CD14-positive monocyte (primary cell): ENCODE measurements around the gene TADA2A. TPM values are rescaled to one million over a fixed set of nuclear protein-coding genes. Genes with fewer than 3 reads are reported as not detected.

Experiments
- DNase-seq, 3 donors: peaks; one replicate each; pipeline ENCODE4 v3.0.0-alpha.2; 2011 to 2022
- H2AFZ ChIP-seq: 2 replicates; pipeline ENCODE4 v1.6.0; 2012; ENCODE audit warnings: mild to moderate bottlenecking, low read depth, low read length, inconsistent platforms; ENCODE audit not compliant: insufficient read depth, poor library complexity, severe bottlenecking
- H3K27ac ChIP-seq, 2 donors: 1 replicate in 1 of 2; 2 replicates in 1 of 2; pipeline ENCODE4 v1.5.1; 2012 to 2013; ENCODE audit warnings: low read length in 2 of 2, control low read depth in 1 of 2, inconsistent platforms in 1 of 2, low read depth in 1 of 2, mild to moderate bottlenecking in 1 of 2
- H3K27me3 ChIP-seq, 2 donors: one replicate each; pipeline versions ENCODE4 v1.6.0 to v1.6.1; 2011 to 2013; ENCODE audit warnings: low read length in 2 of 2; ENCODE audit not compliant: control insufficient read depth in 2 of 2, insufficient read depth in 2 of 2
- H3K36me3 ChIP-seq, 2 donors: replicated peaks in 1 of 2; 1 replicate in 1 of 2; 2 replicates in 1 of 2; pipeline versions ENCODE4 v1.5.1 to v1.6.1; 2012 to 2013; ENCODE audit warnings: low read length in 2 of 2, control low read depth in 1 of 2, inconsistent platforms in 1 of 2, mild to moderate bottlenecking in 1 of 2; ENCODE audit not compliant: insufficient read depth in 2 of 2, control insufficient read depth in 1 of 2
- H3K4me1 ChIP-seq, 2 donors: 1 replicate in 1 of 2; 2 replicates in 1 of 2; pipeline versions ENCODE4 v1.5.1 to v1.6.1; 2012 to 2013; ENCODE audit warnings: low read length in 2 of 2, control low read depth in 1 of 2, inconsistent platforms in 1 of 2, mild to moderate bottlenecking in 1 of 2, moderate library complexity in 1 of 2; ENCODE audit not compliant: insufficient read depth in 2 of 2, control insufficient read depth in 1 of 2
- H3K4me2 ChIP-seq: replicated peaks from 2 replicates; pipeline ENCODE3; 2012; ENCODE audit warnings: low read length, moderate library complexity, mild to moderate bottlenecking; ENCODE audit not compliant: poor library complexity, severe bottlenecking; ENCODE audit errors: extremely low read depth
- H3K4me3 ChIP-seq, 3 experiments: fragments of 200-600 bp in 1 of 3; sonication (generic) in 1 of 3; replicated peaks in 1 of 3; 1 replicate in 2 of 3; 2 replicates in 1 of 3; pipeline ENCODE4 v1.5.1; 2011 to 2013; ENCODE audit warnings: low read length in 3 of 3, mild to moderate bottlenecking in 3 of 3, control low read depth in 2 of 3, low read depth in 2 of 3, inconsistent platforms in 1 of 3, moderate library complexity in 1 of 3
- H3K79me2 ChIP-seq: 2 replicates; pipeline ENCODE4 v1.6.0; 2012; ENCODE audit warnings: mild to moderate bottlenecking, control low read depth, inconsistent platforms, low read length, moderate library complexity; ENCODE audit not compliant: insufficient read depth
- H3K9ac ChIP-seq: 2 replicates; pipeline ENCODE4 v1.6.0; 2017; ENCODE audit warnings: low read length, mild to moderate bottlenecking; ENCODE audit not compliant: insufficient read depth, poor library complexity, severe bottlenecking
- H3K9me3 ChIP-seq, 2 donors: replicated peaks in 1 of 2; 1 replicate in 1 of 2; 2 replicates in 1 of 2; pipeline versions ENCODE4 v1.5.1 to v1.6.1; 2012 to 2013; ENCODE audit warnings: low read length in 2 of 2, control low read depth in 1 of 2; ENCODE audit not compliant: control insufficient read depth in 1 of 2, insufficient read depth in 1 of 2
- H4K20me1 ChIP-seq: 2 replicates; pipeline ENCODE4 v1.6.0; 2012; ENCODE audit warnings: mild to moderate bottlenecking, low read length, control low read depth, moderate library complexity; ENCODE audit not compliant: insufficient read depth
- H3K27ac Mint-ChIP-seq, 7 donors: one replicate each; pipeline ENCODE4 v1.8.0; 2020; ENCODE audit warnings: mild to moderate bottlenecking in 7 of 7, mixed read lengths in 7 of 7, moderate library complexity in 6 of 7, inconsistent platforms in 2 of 7
- H3K27me3 Mint-ChIP-seq, 3 donors: one replicate each; pipeline ENCODE4 v1.8.0; 2021 to 2022; ENCODE audit warnings: low read depth in 3 of 3, mild to moderate bottlenecking in 3 of 3, mixed read lengths in 3 of 3, moderate library complexity in 3 of 3, inconsistent platforms in 1 of 3
- H3K36me3 Mint-ChIP-seq, 2 donors: one replicate each; pipeline ENCODE4 v1.8.0; 2020; ENCODE audit warnings: mixed read lengths in 2 of 2, inconsistent platforms in 1 of 2, mild to moderate bottlenecking in 1 of 2
- H3K4me1 Mint-ChIP-seq: one replicate; pipeline ENCODE4 v1.8.0; 2020; ENCODE audit warnings: mild to moderate bottlenecking, mixed read lengths
- H3K4me3 Mint-ChIP-seq, 2 donors: one replicate each; pipeline ENCODE4 v1.8.0; 2020; ENCODE audit warnings: mild to moderate bottlenecking in 2 of 2, mixed read lengths in 2 of 2, moderate library complexity in 1 of 2
- H3K9me3 Mint-ChIP-seq, 7 donors: one replicate each; pipeline ENCODE4 v1.8.0; 2020 to 2022; ENCODE audit warnings: mixed read lengths in 7 of 7, mild to moderate bottlenecking in 6 of 7, moderate library complexity in 6 of 7, inconsistent platforms in 2 of 7
- WGBS: methylation state at CpG from one replicate; pipeline ENCODE4 v1.1.5; 2013; ENCODE audit warnings: missing lambda C conversion rate; ENCODE audit not compliant: insufficient coverage; 5-methylcytosine and 5-hydroxymethylcytosine counted together
- intact Hi-C, 2 donors: fragments of 100-400 bp; cut with micrococcal nuclease; formaldehyde crosslinking; loops; one replicate each; pipeline versions ENCODE4 v1.15.0 to v1.15.1; 2023
- polyA plus RNA-seq, 3 donors: library from polyadenylated mRNA; depleted of rRNA in 1 of 3; unstranded in 2 of 3; stranded (reverse) in 1 of 3; fragments of 300-500 nt in 2 of 3; fragments of >200 nt in 1 of 3; fragmentation: Illumina TruSeq in 2 of 3; gene quantifications; 1 replicate in 2 of 3; 2 replicates in 1 of 3; pipeline ENCODE4 v1.2.3, GENCODE V29; 2012 to 2021
- TF ChIP-seq, protein P1 (sequence below): fragments of 200-600 bp; IDR thresholded peaks from one replicate; pipeline ENCODE4 v1.8.0; 2022; ENCODE audit warnings: antibody characterized with exemption, mild to moderate bottlenecking

The TADA2A gene
- polyA plus RNA-seq, 3 donors = 2.9 to 8.2 (median 4.3) TPM

- Histone ChIP-seq H2AFZ (peak overlapping the region; percentile 93), H3K27me3 (no peaks in the 10 kb centered on the region), H3K36me3 (no peaks in the 10 kb centered on the region), H3K4me3 (peak overlapping the region; percentile 58 to 90 (median 83)), H3K9me3 (no peaks in the 10 kb centered on the region), H3K79me2 (peaks cover 7% of the 10 kb centered on the region), H3K9ac (peak overlapping the region; percentile 78), H3K4me2 (peak overlapping the region; percentile 96), H4K20me1 (no peaks in the 10 kb centered on the region), H3K27ac (peak overlapping the region; percentile 26 to 76), H3K4me1 (peaks cover 20 to 27% of the 10 kb centered on the region in 2 donors)
- DNase-seq = peak; percentile 86 to 90 (median 86)
- Mint-ChIP-seq H3K27ac (peak overlapping the region in 5 of 7 donors; percentile 70 to 87 (median 79)), H3K4me3 (peak overlapping the region; percentile 85 to 92), H3K4me1 (peaks cover 26% of the 10 kb centered on the region), H3K27me3 (peaks cover 0 to 3% (median 3%) of the 10 kb centered on the region in 3 donors), H3K9me3 (no peaks in the 10 kb centered on the region), H3K36me3 (no peaks in the 10 kb centered on the region)
- TF ChIP-seq, protein P1, sequence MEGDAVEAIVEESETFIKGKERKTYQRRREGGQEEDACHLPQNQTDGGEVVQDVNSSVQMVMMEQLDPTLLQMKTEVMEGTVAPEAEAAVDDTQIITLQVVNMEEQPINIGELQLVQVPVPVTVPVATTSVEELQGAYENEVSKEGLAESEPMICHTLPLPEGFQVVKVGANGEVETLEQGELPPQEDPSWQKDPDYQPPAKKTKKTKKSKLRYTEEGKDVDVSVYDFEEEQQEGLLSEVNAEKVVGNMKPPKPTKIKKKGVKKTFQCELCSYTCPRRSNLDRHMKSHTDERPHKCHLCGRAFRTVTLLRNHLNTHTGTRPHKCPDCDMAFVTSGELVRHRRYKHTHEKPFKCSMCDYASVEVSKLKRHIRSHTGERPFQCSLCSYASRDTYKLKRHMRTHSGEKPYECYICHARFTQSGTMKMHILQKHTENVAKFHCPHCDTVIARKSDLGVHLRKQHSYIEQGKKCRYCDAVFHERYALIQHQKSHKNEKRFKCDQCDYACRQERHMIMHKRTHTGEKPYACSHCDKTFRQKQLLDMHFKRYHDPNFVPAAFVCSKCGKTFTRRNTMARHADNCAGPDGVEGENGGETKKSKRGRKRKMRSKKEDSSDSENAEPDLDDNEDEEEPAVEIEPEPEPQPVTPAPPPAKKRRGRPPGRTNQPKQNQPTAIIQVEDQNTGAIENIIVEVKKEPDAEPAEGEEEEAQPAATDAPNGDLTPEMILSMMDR = peak; percentile 67
- under 1% methylated on average over 81 of the region's 88 CpGs for WGBS
- intact Hi-C loops = loop anchor here in 1 of 2 donors (5.0 kb wide), 1 partner anchor 48 kb away; the partner anchor contains the start of genes ACACA and TADA2A
These were observed 47.6 kb upstream of the TADA2A start for GRCh38 chr17:37358830-37359681.

DNA sequence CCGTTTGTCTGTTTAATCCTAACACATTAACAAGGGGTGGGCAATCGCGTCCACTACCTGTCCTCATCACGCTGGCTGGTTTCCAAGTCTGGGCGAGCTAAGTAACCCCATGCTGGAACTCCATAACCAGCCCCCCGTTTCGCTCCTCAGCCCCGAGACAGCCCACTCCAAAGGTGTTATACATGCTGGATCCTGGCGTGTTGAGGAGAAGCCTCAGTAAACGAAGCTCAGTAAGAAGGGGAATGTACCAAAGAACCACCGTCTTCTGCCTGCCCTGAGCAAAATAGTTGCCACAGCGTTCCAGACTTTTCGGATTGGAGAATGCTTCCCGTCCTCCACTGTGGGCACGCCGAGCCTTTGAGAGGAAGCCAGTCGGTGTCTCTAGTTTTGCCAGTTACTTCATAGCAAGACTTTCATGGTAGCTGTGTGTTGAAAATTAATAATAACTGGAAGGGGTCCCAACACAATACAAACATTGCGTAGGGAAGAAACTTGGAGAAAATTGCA, 47.0 kb upstream of the TADA2A start:
- peaks cover 26% of the 10 kb centered on the region for H3K4me1 Mint-ChIP-seq
- H3K27me3 Mint-ChIP-seq = peaks cover 0 to 3% (median 3%) of the 10 kb centered on the region in 3 donors
- peak overlapping the region; percentile 82 to 88 for H3K4me3 Mint-ChIP-seq
- H3K27ac Mint-ChIP-seq = peak overlapping the region; percentile 33 to 87 (median 77)
- intact Hi-C loops = loop anchor here in 1 of 2 donors (5.0 kb wide), 1 partner anchor 48 kb away; the partner anchor contains the start of genes ACACA and TADA2A
- TF ChIP-seq, protein P1 = no peak
- Histone ChIP-seq H3K4me1 (peaks cover 20 to 27% of the 10 kb centered on the region in 2 donors), H3K27ac (peak overlapping the region; percentile 26 to 76), H3K9ac (peak overlapping the region; percentile 78), H3K79me2 (peaks cover 5% of the 10 kb centered on the region), H2AFZ (peak overlapping the region; percentile 93), H3K9me3 (no peaks in the 10 kb centered on the region), H3K4me3 (peak overlapping the region; percentile 54 to 90 (median 83)), H3K36me3 (no peaks in the 10 kb centered on the region), H3K4me2 (peak overlapping the region; percentile 96), H3K27me3 (no peaks in the 10 kb centered on the region), H4K20me1 (no peaks in the 10 kb centered on the region)
- H3K36me3 Mint-ChIP-seq = no peaks in the 10 kb centered on the region
- H3K9me3 Mint-ChIP-seq = no peaks in the 10 kb centered on the region
- peak in 1 of 3 donors; percentile 6 for DNase-seq
- WGBS = 19% methylated on average over 15 of the region's 18 CpGs
